B cell (primary cell): ENCODE data around the gene GIMAP6. TPM values are rescaled to one million over a fixed set of nuclear protein-coding genes. Genes with fewer than 3 reads are reported as not detected.
"Not testable (repeated sequence)": the region's sequence is repeated elsewhere in the genome, so short reads cannot be mapped to it uniquely, and the experiment has no call there.

Experiments used
- ATAC-seq: fragments of 200-7000 bp; cut with Tn5 transposase; one replicate; pipeline ENCODE4 v1.10.0; 2021; ENCODE audit warnings: low read depth, mild to moderate bottlenecking, moderate number of reproducible peaks, moderate library complexity
- CTCF ChIA-PET: fragments of 350-600 bp; sonication (Branson Sonifier 250); formaldehyde crosslinking; loops from one replicate; lab custom pipeline; 2021; ENCODE audit warnings: antibody characterized with exemption, inconsistent platforms; lab: Charles Lee
- POLR2A ChIA-PET: fragments of 350-600 bp; sonication (Branson Sonifier 250); formaldehyde crosslinking; loops from one replicate; lab custom pipeline; 2021; ENCODE audit warnings: antibody characterized with exemption; lab: Charles Lee
- DNase-seq: peaks from one replicate; pipeline ENCODE4 v3.0.0; 2013
- H2AFZ ChIP-seq: 2 replicates; pipeline ENCODE4 v1.6.1; 2012; ENCODE audit warnings: mild to moderate bottlenecking, low read depth, low read length; ENCODE audit not compliant: insufficient read depth, poor library complexity, severe bottlenecking
- H3K27ac ChIP-seq, 2 donors: 1 replicate in 1 of 2; 2 replicates in 1 of 2; pipeline ENCODE4 v1.5.1; 2012 to 2013; ENCODE audit warnings: low read length in 2 of 2, mild to moderate bottlenecking in 2 of 2, moderate library complexity in 1 of 2
- H3K27me3 ChIP-seq, 4 experiments: fragments of 200-600 bp in 1 of 4; sonication (generic) in 1 of 4; replicated peaks in 1 of 4; 1 replicate in 2 of 4; 2 replicates in 2 of 4; pipeline versions ENCODE4 v1.6.1 to v1.7.0; 2013 to 2016; ENCODE audit warnings: low read length in 3 of 4, mild to moderate bottlenecking in 2 of 4, mixed read lengths in 1 of 4, moderate library complexity in 1 of 4; ENCODE audit not compliant: insufficient read depth in 4 of 4, control insufficient read depth in 3 of 4; ENCODE audit errors: control extremely low read depth in 1 of 4
- H3K36me3 ChIP-seq, 2 experiments: replicated peaks in 1 of 2; 1 replicate in 1 of 2; 2 replicates in 1 of 2; pipeline versions ENCODE4 v1.6.1 to v1.7.1; 2013; ENCODE audit warnings: low read length in 1 of 2; ENCODE audit not compliant: insufficient read depth in 2 of 2, control insufficient read depth in 1 of 2; ENCODE audit errors: control extremely low read depth in 1 of 2, extremely low read depth in 1 of 2
- H3K4me1 ChIP-seq, 2 donors: fragments of 200-600 bp in 1 of 2; sonication (generic) in 1 of 2; 1 replicate in 1 of 2; 2 replicates in 1 of 2; pipeline versions ENCODE4 v1.5.1 to v1.6.1; 2013 to 2017; ENCODE audit warnings: low read length in 2 of 2; ENCODE audit not compliant: control insufficient read depth in 2 of 2, insufficient read depth in 2 of 2
- H3K4me2 ChIP-seq: replicated peaks from 2 replicates; pipeline ENCODE3; 2012; ENCODE audit warnings: mild to moderate bottlenecking, low read depth, low read length; ENCODE audit not compliant: poor library complexity, severe bottlenecking
- H3K4me3 ChIP-seq, 5 experiments: fragments of 200-600 bp in 1 of 5; sonication (generic) in 1 of 5; 1 replicate in 3 of 5; 2 replicates in 2 of 5; pipeline versions ENCODE4 v1.5.1 to v1.7.0; 2011 to 2016; ENCODE audit warnings: low read length in 4 of 5, mild to moderate bottlenecking in 4 of 5, low read depth in 2 of 5, control low read depth in 1 of 5, moderate library complexity in 1 of 5; ENCODE audit not compliant: insufficient read depth in 1 of 5; ENCODE audit errors: control extremely low read depth in 1 of 5, extremely low read depth in 1 of 5
- H3K79me2 ChIP-seq: fragments of 200-600 bp; sonication (generic); one replicate; pipeline ENCODE4 v1.6.0; 2016; ENCODE audit warnings: low read length; ENCODE audit not compliant: control insufficient read depth, insufficient read depth
- H3K9ac ChIP-seq: fragments of 200-600 bp; sonication (generic); 2 replicates; pipeline ENCODE4 v1.6.1; 2017; ENCODE audit warnings: mild to moderate bottlenecking, low read length, moderate library complexity
- H3K9me3 ChIP-seq, 3 donors: one replicate each; pipeline versions ENCODE4 v1.6.1 to v1.7.1; 2013; ENCODE audit warnings: low read length in 2 of 3; ENCODE audit not compliant: control insufficient read depth in 2 of 3, insufficient read depth in 1 of 3; ENCODE audit errors: control extremely low read depth in 1 of 3
- H4K20me1 ChIP-seq: 2 replicates; pipeline ENCODE4 v1.6.0; 2012; ENCODE audit warnings: mild to moderate bottlenecking, low read length; ENCODE audit not compliant: insufficient read depth, control insufficient read depth, poor library complexity, severe bottlenecking
- H3K27ac Mint-ChIP-seq: one replicate; pipeline ENCODE4 v1.8.0; 2021; ENCODE audit warnings: mixed read lengths
- H3K27me3 Mint-ChIP-seq: one replicate; pipeline ENCODE4 v1.8.0; 2021; ENCODE audit warnings: mixed read lengths
- H3K4me1 Mint-ChIP-seq: one replicate; pipeline ENCODE4 v1.8.0; 2021; ENCODE audit warnings: mixed read lengths
- H3K4me3 Mint-ChIP-seq: one replicate; pipeline ENCODE4 v1.8.0; 2021; ENCODE audit warnings: mixed read lengths
- H3K9me3 Mint-ChIP-seq: one replicate; pipeline ENCODE4 v1.8.0; 2022; ENCODE audit warnings: mixed read lengths; ENCODE audit not compliant: insufficient read depth
- EZH2 ChIP-seq: IDR thresholded peaks from 2 replicates; pipeline ENCODE4 v1.6.1; 2012; ENCODE audit warnings: borderline replicate concordance, low read depth, mild to moderate bottlenecking, moderate library complexity, low read length; ENCODE audit not compliant: insufficient read depth, poor library complexity, severe bottlenecking
- WGBS: methylation state at CpG from one replicate; pipeline ENCODE4 v1.1.5; 2013; ENCODE audit warnings: missing lambda C conversion rate; ENCODE audit not compliant: insufficient coverage; 5-methylcytosine and 5-hydroxymethylcytosine counted together
- intact Hi-C: fragments of 100-400 bp; cut with micrococcal nuclease; formaldehyde crosslinking; loops from one replicate; pipeline ENCODE4 v1.10.0; 2022
- polyA minus RNA-seq: library from RNA; depleted of rRNA, polyadenylated mRNA; stranded (reverse); fragments of >200 nt; gene quantifications from 2 replicates; pipeline ENCODE4 v1.2.3, GENCODE V29; 2012
- polyA plus RNA-seq: library from polyadenylated mRNA; depleted of rRNA; stranded (reverse); fragments of >200 nt; gene quantifications from 2 replicates; pipeline ENCODE4 v1.2.3, GENCODE V29; 2012
- total RNA-seq, 2 donors: library from RNA; stranded (reverse); fragments of 120-200 nt in 1 of 2; gene quantifications; 1 replicate in 1 of 2; 2 replicates in 1 of 2; pipeline versions ENCODE4 v1.2.3 to v1.2.4, GENCODE V29; 2013 to 2022
- TF ChIP-seq, protein P1 (sequence below): fragments of 200-600 bp; IDR thresholded peaks from one replicate; pipeline ENCODE4 v1.8.0; 2022; ENCODE audit warnings: antibody characterized with exemption, mild to moderate bottlenecking

The GIMAP6 gene
- total RNA-seq (0.22 and 0.39 TPM in 2 replicates), polyA plus RNA-seq (0.45 and 0.98 TPM in 2 replicates), polyA minus RNA-seq (0.51 and 1.6 TPM in 2 replicates)
- total RNA-seq (2013) = 1.8 TPM

DNA sequence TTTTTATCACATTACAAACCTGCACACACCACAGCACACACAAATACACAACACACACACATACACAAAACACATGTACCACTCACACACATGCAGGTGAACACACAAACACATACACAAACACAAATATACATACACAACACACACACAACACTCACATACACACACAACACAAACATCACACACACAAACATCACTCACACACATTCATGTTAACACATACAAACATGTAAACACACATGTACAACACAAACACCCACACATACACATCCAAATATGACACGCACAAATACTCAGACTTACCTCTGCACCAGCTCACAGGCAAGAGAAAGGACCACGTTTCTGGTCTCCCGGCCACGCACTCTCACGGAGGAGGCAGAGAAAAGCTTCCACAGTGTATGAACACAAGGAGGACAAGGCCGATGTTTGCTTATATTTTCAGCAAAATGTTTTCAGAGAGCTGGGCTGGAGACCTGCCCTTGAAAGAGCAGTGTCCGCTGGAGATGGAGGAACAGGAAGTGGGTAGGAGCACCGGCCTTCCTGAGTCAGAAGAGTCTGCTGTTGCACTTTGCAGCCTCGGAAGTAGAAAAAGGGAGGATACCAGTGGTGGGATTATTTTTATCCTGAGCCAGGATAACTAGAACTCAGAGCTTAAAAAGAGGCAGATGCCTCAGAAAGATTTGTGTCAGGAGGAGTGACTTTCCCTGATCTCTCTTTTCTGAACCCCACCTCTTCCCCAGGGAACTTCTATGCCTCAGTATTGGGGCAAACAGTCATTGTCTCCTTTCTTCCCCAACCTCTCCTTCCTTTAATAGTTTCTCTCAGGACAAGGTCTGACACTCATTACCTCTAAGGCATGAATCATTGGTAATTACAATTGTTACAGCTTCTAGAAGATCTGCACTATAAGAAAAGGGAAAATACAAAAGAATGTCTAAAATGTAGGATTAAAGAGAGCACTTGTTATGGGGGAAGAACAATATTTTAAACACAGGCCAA, at the start of gene GIMAP6:
GIMAP6 (minus strand) TSS at position 520 of the 999 bp plus-strand sequence. CDS start 2,243 bp downstream, outside the sequence.
- Histone ChIP-seq H3K36me3 (no peaks in the 10 kb centered on the region), H3K4me1 (peaks cover 0 to 9% of the 10 kb centered on the region in 2 donors), H3K9ac (peak within 1 kb of the TSS; percentile 52), H3K4me2 (peak within 1 kb of the TSS; percentile 61), H3K27ac (no peak within 1 kb of the TSS), H4K20me1 (no peaks in the 10 kb centered on the region), H3K27me3 (no peaks in the 10 kb centered on the region), H3K9me3 (no peaks in the 10 kb centered on the region), H3K79me2 (no peaks in the 10 kb centered on the region), H2AFZ (peak within 1 kb of the TSS; percentile 65), H3K4me3 (peak within 1 kb of the TSS in 4 of 5 experiments; percentile 21 to 54 (median 34))
- ChIA-PET POLR2A (no interaction called here), CTCF (interaction anchor here (0.6 kb wide), 1 partner anchor 474 kb away, joined by 4 read pairs; no protein-coding TSS in a partner anchor)
- no peak within 1 kb of the TSS for H3K27ac Mint-ChIP-seq
- no peak for TF ChIP-seq EZH2
- TF ChIP-seq, protein P1, sequence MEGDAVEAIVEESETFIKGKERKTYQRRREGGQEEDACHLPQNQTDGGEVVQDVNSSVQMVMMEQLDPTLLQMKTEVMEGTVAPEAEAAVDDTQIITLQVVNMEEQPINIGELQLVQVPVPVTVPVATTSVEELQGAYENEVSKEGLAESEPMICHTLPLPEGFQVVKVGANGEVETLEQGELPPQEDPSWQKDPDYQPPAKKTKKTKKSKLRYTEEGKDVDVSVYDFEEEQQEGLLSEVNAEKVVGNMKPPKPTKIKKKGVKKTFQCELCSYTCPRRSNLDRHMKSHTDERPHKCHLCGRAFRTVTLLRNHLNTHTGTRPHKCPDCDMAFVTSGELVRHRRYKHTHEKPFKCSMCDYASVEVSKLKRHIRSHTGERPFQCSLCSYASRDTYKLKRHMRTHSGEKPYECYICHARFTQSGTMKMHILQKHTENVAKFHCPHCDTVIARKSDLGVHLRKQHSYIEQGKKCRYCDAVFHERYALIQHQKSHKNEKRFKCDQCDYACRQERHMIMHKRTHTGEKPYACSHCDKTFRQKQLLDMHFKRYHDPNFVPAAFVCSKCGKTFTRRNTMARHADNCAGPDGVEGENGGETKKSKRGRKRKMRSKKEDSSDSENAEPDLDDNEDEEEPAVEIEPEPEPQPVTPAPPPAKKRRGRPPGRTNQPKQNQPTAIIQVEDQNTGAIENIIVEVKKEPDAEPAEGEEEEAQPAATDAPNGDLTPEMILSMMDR = no peak
- intact Hi-C loops = no loop called here
- WGBS = 4% methylated on average over 8 of the region's 9 CpGs
- peaks cover 1% of the 10 kb centered on the region for H3K27me3 Mint-ChIP-seq
- peaks cover 13% of the 10 kb centered on the region for H3K4me1 Mint-ChIP-seq
- peak within 1 kb of the TSS; percentile 28 for H3K4me3 Mint-ChIP-seq
- DNase-seq (peak; percentile 11), ATAC-seq (no peak)
- H3K9me3 Mint-ChIP-seq = peaks cover 6% of the 10 kb centered on the region

DNA sequence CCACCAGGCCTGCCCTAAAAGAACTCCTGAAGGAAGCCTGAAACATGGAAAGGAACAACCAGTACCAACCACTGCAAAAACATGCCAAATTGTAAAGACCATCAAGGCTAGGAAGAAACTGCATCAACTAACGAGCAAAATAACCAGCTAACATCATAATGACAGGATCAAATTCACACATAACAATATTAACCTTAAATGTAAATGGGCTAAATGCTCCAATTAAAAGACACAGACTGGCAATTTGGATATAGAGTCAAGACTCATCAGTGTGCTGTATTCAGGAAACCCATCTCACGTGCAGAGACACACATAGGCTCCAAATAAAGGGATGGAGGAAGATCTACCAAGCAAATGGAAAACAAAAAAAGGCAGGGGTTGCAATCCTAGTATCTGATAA, 48.2 kb upstream of the GIMAP6 start:
- H3K36me3 ChIP-seq, H3K9me3 Mint-ChIP-seq, H3K9ac ChIP-seq, H3K4me3 Mint-ChIP-seq, H2AFZ ChIP-seq, H3K4me3 ChIP-seq, POLR2A ChIA-PET, H3K27me3 ChIP-seq, DNase-seq, intact Hi-C loops, H3K27ac ChIP-seq, H3K79me2 ChIP-seq, CTCF ChIA-PET, H3K4me2 ChIP-seq, H3K27ac Mint-ChIP-seq, H3K27me3 Mint-ChIP-seq, H3K9me3 ChIP-seq, H4K20me1 ChIP-seq, ATAC-seq: not testable (repeated sequence)
- H3K4me1 Mint-ChIP-seq = peaks cover 20% of the 10 kb centered on the region
- peaks cover 14 to 20% of the 10 kb centered on the region in 2 donors for H3K4me1 ChIP-seq
- no CpG with 5 or more reads among the region's 2 CpGs for WGBS

DNA sequence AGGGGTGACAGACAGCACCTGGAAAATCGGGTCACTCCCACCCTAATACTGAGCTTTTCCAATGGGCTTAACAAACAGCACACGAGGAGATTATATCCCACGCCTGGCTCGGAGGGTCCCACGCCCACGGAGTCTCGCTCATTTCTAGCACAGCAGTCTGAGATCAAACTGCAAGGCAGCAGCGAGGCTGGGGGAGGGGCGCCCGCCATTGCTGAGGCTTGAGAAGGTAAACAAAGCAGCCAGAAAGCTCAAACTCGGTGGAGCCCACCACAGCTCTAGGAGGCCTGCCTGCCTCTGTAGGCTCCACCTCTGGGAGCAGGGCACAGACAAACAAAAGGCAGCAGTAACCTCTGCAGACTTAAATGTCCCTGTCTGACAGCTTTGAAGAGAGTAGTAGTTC, 46.4 kb upstream of the GIMAP6 start:
- H3K9me3 Mint-ChIP-seq, intact Hi-C loops, DNase-seq, H4K20me1 ChIP-seq, CTCF ChIA-PET, H3K27me3 ChIP-seq, H3K79me2 ChIP-seq, H3K4me2 ChIP-seq, POLR2A ChIA-PET, H2AFZ ChIP-seq, H3K4me3 Mint-ChIP-seq, H3K9me3 ChIP-seq, H3K4me3 ChIP-seq, H3K27ac Mint-ChIP-seq, ATAC-seq, H3K27me3 Mint-ChIP-seq, H3K27ac ChIP-seq, H3K36me3 ChIP-seq, H3K9ac ChIP-seq: not testable (repeated sequence)
- H3K4me1 Mint-ChIP-seq = peaks cover 13% of the 10 kb centered on the region
- 95% methylated on average over 8 of the region's 11 CpGs for WGBS
- peaks cover 7 to 14% of the 10 kb centered on the region in 2 donors for H3K4me1 ChIP-seq
